ENCODE results near the gene ARHGAP24. TPM values are rescaled to one million over a fixed set of nuclear protein-coding genes. Genes with fewer than 3 reads are reported as not detected.

The ARHGAP24 gene
- total RNA-seq, 4 donors from 2014 or later, result 3.6 to 35.3 (median 7.2) TPM

DNA sequence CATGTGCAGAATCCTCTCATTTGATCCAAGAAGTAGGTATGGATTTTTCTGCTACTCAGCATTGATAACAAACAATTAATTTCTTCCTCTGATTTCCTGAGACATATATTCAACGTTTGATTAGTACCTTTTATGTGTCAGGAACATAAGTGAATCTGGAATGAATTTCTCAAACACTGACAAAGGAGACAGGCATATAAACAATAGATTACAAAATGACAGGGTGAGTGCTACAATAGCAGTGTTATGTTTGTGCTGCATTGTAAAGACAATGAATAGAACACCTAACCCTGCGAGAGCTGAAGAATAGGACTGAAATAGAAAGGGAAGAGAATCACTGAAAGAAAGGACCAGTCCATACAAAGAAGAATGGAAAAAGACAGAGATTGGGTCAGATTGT lies 52.9 kb downstream of the ARHGAP24 start:
- H3K9me3 ChIP-seq, result no peaks in the 10 kb centered on the region
- no peak for TF ChIP-seq POLR2A (IDR thresholded peaks at IDR 0.05)
- TF ChIP-seq, protein P1, sequence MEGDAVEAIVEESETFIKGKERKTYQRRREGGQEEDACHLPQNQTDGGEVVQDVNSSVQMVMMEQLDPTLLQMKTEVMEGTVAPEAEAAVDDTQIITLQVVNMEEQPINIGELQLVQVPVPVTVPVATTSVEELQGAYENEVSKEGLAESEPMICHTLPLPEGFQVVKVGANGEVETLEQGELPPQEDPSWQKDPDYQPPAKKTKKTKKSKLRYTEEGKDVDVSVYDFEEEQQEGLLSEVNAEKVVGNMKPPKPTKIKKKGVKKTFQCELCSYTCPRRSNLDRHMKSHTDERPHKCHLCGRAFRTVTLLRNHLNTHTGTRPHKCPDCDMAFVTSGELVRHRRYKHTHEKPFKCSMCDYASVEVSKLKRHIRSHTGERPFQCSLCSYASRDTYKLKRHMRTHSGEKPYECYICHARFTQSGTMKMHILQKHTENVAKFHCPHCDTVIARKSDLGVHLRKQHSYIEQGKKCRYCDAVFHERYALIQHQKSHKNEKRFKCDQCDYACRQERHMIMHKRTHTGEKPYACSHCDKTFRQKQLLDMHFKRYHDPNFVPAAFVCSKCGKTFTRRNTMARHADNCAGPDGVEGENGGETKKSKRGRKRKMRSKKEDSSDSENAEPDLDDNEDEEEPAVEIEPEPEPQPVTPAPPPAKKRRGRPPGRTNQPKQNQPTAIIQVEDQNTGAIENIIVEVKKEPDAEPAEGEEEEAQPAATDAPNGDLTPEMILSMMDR (IDR thresholded peaks at IDR 0.05), result no peak
- no peak overlapping the region for H3K27ac ChIP-seq
- H3K4me1 ChIP-seq, result no peaks in the 10 kb centered on the region
- 41 to 49% methylated on average over 2 of the region's 2 CpGs for WGBS, 2 donors
- no peak for DNase-seq
- H3K4me3 ChIP-seq, result no peak overlapping the region
- H3K36me3 ChIP-seq, result no peaks in the 10 kb centered on the region
- H3K27me3 ChIP-seq, result no peaks in the 10 kb centered on the region
- intact Hi-C loops (cut with DNase I), result no loop called here

DNA sequence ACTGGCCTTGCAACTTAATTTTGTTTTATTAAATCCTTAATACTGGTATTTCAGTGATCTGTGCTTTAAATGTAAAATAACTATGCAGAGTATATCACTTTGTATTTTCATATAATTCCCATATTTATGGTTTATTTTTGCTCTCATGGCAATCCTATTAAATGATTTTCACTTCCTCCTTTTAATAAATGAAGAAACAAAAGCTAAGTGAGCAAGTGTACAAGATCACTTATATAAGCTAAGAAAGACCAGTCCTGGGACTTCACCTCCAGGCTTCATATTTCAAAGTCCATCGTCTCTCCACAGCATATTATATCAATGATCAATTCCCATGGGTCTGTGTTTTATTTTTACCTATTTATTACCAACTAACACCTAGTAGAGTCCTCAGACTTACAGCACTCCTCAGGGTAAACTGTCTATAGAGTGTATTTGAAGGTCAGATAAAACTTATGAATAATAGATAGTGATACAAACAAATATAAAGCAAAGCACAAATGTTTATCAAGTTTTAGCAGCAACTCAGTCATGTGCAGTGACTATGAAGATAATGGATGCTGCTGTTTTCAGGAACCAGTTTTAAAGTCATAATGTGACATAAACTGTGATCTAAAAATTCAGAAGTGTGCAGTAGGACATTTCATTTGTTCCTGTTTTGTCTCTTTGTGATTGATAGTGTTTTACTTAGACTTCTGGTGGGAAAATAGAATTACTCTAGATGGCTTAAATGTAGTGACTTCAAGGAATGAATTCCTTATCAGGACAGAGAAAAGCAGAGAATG lies 56.8 kb downstream of the ARHGAP24 start:
- intact Hi-C loops (cut with DNase I), result no loop called here
- Histone ChIP-seq H3K27me3 (no peaks in the 10 kb centered on the region), H3K4me1 (no peaks in the 10 kb centered on the region), H3K36me3 (no peaks in the 10 kb centered on the region), H3K27ac (no peak overlapping the region), H3K9me3 (no peaks in the 10 kb centered on the region), H3K4me3 (no peak overlapping the region)
- TF ChIP-seq, protein P1 (IDR thresholded peaks at IDR 0.05), result no peak
- TF ChIP-seq POLR2A (IDR thresholded peaks at IDR 0.05), result no peak
- WGBS, 2 donors, result 72 to 88% methylated on average over 1 of the region's 1 CpG
- no peak for DNase-seq

DNA sequence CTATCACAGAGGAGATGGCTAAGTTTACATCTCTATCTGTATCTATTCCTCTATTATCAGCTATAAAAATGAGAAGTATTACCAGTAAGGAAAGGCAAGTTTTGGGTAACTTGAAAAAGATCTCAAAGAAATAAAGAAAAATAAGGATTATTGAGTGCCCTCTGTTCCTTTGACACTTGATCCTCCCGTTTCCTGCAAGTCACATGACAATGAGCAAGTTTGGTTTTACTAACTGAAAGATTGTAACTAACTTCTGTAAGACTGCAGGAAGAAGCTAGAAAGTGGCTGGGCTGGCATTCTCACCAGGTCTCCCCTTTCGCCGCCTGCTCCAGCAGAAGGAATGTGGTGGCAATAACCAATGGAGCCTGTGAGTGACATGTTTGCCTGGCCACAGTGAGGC lies 59.2 kb downstream of the ARHGAP24 start:
- H3K9me3 ChIP-seq, result no peaks in the 10 kb centered on the region
- no peak for DNase-seq
- H3K4me3 ChIP-seq, result no peak overlapping the region
- no peaks in the 10 kb centered on the region for H3K36me3 ChIP-seq
- no peaks in the 10 kb centered on the region for H3K4me1 ChIP-seq
- TF ChIP-seq, protein P1 (IDR thresholded peaks at IDR 0.05), result no peak
- no peak for TF ChIP-seq POLR2A (IDR thresholded peaks at IDR 0.05)
- no peaks in the 10 kb centered on the region for H3K27me3 ChIP-seq
- no peak overlapping the region for H3K27ac ChIP-seq
- intact Hi-C loops (cut with DNase I), result no loop called here
- 89 to 92% methylated on average over 3 of the region's 3 CpGs for WGBS, 2 donors

DNA sequence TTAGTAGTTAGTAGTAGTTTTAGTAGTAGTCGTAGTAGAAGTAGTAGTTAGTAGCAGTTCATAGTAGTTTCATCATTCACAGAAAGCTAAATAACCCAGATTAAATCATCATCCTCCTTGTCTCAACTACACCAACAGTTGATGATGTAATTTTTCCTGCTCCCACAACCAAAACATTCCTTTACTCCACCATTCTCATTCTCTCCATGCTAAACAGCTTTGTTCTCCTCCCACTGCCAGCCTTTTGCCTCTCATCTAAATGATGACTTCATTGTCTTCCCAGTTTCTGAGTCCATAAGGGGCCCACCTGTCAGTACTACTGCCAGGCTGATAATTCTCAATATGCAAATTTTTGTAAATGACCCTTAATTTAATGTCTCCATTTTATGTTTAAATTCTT lies 68.9 kb downstream of the ARHGAP24 start:
- DNase-seq, result no peak
- intact Hi-C loops (cut with DNase I), result no loop called here
- 77 to 92% methylated on average over 1 of the region's 1 CpG for WGBS, 2 donors

DNA sequence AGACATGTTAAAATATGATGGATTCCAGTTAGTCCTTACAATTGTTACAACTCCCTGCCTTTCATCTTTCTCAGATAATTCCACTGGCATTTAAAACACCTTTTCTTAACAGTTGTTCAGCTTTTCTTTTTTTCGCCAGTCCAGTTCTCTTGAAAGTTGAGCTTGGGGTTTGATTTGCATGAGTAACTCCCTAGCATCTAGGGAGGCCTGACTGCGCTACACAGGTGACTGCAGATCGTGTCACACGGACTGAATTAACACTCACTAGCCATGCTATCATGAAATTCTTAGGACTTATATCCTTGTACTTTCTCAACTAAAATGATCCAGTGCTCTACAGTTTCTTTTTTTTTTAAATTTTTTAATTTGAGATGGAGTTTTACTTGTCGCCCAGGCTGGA lies 69.8 kb downstream of the ARHGAP24 start:
- Histone ChIP-seq H3K4me3 (no peak overlapping the region), H3K36me3 (no peaks in the 10 kb centered on the region), H3K27me3 (no peaks in the 10 kb centered on the region), H3K27ac (no peak overlapping the region), H3K9me3 (no peaks in the 10 kb centered on the region), H3K4me1 (no peaks in the 10 kb centered on the region)
- intact Hi-C loops (cut with DNase I), result no loop called here
- DNase-seq, result no peak
- TF ChIP-seq POLR2A (IDR thresholded peaks at IDR 0.05), result no peak
- TF ChIP-seq, protein P1 (IDR thresholded peaks at IDR 0.05), result no peak
- WGBS, 2 donors, result 82 to 93% methylated on average over 5 of the region's 5 CpGs

More for the DNA sequence above, 68.9 kb downstream of the ARHGAP24 start:
- Histone ChIP-seq H3K9me3 (no peaks in the 10 kb centered on the region), H3K27ac (no peak overlapping the region), H3K27me3 (no peaks in the 10 kb centered on the region), H3K4me3 (no peak overlapping the region), H3K36me3 (no peaks in the 10 kb centered on the region), H3K4me1 (no peaks in the 10 kb centered on the region)
- TF ChIP-seq POLR2A (IDR thresholded peaks at IDR 0.05), result no peak
- TF ChIP-seq, protein P1 (IDR thresholded peaks at IDR 0.05), result no peak

All from esophagus squamous epithelium (tissue), 5 donors.